ENCODE measurements around the gene USP33. TPM values are rescaled to one million over a fixed set of nuclear protein-coding genes. Genes with fewer than 3 reads are reported as not detected.
"Not testable (repeated sequence)": the region's sequence is repeated elsewhere in the genome, so short reads cannot be mapped to it uniquely, and the experiment has no call there.

USP33 gene
- 54.2 and 60.9 TPM in 2 replicates for total RNA-seq (2014; rRNA removed)
- 11.7 TPM for polyA plus RNA-seq (2012)

DNA sequence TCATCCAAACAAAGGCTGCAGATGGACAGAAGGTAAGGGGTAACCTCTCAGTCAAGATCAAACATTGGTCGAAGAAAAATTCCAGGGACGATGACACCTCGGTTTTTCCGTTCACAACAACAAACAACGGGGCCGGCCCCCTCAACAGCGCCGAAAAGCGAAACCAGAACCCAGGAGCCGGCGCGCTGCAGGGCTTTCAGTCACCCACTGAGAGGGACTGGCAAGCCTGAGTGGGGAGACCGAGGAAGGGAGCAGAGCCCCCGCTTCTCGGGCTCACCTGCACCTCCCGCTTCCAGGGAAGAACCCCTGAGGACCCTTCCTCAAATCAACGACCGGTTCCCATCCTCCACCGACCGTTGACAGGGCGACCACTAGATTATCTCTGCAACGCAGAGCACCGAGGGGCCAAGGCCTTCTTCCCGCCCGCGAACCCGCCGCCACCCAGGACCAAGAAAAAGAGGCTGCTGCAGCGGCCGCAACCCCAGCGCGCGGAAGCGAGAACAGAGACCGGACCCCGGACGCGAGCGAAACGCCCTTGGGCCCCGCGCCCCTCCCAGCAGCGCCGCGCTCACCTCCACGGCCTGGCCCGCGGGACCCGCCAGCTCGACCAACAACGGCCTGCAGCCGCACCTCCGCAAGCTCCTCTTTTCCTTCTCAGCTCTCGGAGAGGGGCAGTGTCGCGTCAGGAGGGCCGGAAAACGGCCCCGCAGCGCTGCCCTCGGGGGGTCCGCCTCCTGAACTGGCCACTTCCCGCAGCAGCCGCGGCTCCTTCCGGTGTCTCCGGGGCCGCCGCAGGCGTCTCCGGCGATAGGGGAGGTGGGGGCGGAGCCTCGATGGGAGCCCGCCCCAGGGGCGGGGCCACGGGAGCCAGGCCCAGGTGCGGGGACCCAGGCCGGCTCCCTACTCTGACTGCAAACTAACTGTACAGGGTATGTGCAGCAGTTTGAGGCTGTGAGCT lies at the start of gene USP33:
Gene USP33 (minus strand): TSS at position 782 of the 958 bp plus-strand sequence. CDS start 18,155 bp downstream, outside the sequence.
- DNase-seq (ENCODE audit: low read depth), result peak; percentile 74

- DNase-seq (ENCODE audit: low read depth), result no peak
These were observed 43.7 kb upstream of the USP33 start for GRCh38 chr1:77803371-77803770.

GRCh38 chr1:77802026-77802425 lies 42.4 kb upstream of the USP33 start:
- no peak for DNase-seq (ENCODE audit: low read depth)

- no peak for DNase-seq (ENCODE audit: low read depth)
These were observed 38.3 kb upstream of the USP33 start for GRCh38 chr1:77797991-77798390.

DNA sequence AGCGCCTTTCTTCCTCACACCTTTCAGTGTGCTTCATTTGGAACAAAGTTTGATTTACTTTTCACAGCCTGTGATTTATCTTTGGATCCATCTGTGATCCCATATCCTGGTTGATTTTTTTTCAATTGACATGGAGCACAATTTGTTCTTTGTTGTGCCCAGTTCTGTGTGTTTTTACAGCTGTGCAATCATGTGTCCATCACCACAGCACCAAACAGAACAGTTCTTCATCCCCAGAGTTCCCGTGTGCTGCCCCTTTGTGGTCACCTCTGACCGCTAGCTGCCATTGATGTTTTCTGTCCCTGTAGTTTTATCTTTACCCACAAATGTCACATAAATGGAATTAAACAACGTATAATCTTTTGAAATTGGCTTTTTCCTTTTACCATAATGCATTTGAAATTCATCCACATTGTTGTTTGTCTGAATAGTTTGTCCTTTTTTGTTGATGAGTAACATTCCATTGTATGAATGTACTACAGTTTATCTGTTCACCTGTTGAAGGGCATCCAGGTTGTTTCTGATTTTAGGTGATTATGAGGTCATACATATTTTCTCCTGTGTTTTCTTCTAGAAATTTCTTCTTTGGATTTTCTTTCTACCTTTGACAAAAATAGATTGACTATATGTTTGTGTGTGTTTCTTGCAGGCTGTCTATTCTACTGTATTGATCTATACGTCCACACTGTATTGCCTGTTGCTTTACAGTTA lies 37.2 kb upstream of the USP33 start:
- DNase-seq (ENCODE audit: low read depth), result peak; percentile 80

DNA sequence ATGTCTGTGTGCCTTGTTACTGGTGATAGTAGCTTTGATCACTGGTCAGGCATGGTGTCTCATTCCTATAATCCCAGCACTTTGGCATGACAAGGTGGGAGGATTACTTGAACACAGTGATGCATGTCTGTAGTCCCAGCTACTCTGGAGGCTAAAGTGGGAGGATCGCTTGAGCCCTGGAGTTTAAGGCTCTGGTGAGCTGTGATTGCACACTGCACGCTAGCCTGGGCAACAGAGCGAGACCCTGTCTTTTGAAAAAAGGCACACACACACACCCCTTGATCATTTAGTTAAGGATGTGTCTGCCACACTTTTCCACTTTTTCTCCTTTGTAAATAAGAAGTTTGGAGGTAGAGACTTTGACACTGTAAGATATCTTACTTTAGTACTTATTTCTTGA lies 34.9 kb upstream of the USP33 start:
- DNase-seq (ENCODE audit: low read depth), result no peak

DNA sequence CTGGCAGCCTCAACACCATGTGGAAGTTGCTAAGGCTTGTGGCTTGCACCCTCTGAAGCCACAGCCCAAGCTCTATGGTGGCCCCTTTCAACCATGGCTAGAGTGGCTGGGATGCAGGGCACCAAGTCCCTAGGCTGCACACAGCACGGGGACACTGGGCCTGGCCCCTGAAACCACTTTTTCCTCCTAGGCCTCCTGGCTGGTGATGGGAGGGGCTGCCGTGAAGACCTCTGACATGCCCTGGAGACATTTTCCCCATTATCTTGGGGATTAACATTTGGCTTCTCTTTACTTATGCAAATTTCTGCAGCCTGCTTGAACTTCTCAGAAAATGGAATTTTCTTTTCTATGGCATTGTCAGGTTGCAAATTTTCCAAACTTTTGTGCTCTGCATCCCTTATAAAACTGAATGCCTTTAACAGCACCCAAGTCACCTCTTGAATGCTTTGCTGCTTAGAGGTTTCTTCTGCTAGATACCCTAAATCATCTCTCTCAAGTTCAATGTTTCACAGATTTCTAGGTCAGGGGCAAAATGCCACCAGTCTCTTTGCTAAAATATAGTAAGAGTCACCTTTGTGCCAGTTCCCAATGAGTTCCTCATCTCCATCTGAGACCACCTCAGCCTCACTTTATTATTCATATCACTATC lies 26.6 kb upstream of the USP33 start:
- DNase-seq (ENCODE audit: low read depth), result not testable (repeated sequence)

- DNase-seq (ENCODE audit: low read depth), result no peak
These were observed 23.5 kb upstream of the USP33 start for GRCh38 chr1:77783141-77783540.

DNA sequence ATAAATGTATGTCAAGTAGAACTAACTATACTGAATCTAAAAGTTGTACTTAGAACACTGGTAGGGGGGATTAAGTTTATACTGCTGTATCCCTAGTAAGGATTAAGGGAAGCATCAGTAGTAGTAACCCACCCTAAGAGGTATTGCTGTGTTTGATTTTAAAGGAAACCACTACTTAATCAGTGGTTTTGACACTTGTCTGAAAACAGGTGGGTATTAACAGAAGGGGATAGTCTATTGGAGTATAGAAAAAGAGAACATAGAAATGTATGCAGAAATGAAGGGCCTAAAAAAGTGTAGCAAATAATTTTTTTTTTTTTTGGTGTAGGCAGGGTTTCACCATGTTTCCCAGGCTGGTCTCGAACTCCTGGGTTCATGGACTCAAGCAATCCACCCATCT lies 22.0 kb upstream of the USP33 start:
- no peak for DNase-seq (ENCODE audit: low read depth)

- peak; percentile 85 for DNase-seq (ENCODE audit: low read depth)
These were observed 20.1 kb upstream of the USP33 start, which contains the start of gene MIGA1 for GRCh38 chr1:77779529-77780281. TSS of gene MIGA1 (plus strand) at chr1:77779649. CDS start at chr1:77783253, 3,604 bp downstream.

DNA sequence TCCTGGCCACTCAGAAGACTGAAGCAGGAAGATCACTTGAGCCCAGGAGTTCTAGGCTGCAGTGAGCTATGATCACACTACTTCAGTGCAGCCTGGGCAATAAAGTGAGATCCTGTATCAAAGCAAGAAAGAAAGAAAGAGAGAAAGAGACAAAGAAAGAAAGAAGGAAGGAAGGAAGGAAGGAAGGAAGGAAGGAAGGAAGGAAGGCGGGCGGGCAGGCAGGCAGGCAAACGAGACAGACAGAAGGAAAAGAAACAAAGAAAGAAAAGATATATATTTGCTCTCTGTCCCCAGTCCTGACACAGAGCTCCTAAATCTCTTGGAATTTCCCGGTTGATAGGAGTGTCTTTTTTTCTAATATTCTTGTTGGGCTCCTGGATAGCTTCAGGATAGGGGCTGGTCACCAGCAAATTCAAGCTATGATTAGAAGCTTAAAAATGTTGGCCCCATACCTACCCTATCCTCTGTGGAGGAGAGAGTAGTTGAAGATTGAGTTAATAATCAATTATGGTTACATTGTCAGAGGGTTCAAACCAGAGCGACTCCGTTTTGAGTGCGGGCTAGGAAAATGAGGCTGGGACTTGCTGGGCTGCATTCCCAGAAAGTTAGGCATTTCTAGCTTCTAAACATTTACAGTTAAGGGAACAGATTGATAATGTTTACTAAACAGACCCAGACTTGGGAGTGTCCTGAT lies 16.5 kb upstream of the USP33 start:
- DNase-seq (ENCODE audit: low read depth), result no peak

GRCh38 chr1:77768006-77768405 lies 8.4 kb upstream of the USP33 start:
- no peak for DNase-seq (ENCODE audit: low read depth)

DNA sequence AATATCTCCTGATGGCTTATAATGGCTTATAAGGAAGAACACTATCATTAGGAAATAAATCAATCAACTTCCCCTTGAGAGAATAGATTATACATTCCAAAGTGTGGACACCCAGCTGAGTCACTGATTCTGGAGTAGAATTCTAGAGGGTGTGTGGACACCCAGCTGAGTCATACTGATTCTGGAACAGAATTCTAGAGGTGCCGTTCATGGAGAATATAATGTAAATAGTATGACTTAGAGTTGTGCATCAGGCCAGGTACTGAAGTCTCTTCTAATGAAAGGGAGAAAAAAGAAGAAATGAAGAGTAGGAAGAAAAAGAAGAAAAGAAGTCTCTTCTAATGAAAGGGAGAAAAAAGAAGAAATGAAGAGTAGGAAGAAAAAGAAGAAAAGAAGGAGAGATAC lies 2.4 kb upstream of the USP33 start:
- peak; percentile 62 for DNase-seq (ENCODE audit: low read depth)

- peak; percentile 33 for DNase-seq (ENCODE audit: low read depth)
These were observed 2.0 kb downstream of the USP33 start for GRCh38 chr1:77757603-77758002.

DNA sequence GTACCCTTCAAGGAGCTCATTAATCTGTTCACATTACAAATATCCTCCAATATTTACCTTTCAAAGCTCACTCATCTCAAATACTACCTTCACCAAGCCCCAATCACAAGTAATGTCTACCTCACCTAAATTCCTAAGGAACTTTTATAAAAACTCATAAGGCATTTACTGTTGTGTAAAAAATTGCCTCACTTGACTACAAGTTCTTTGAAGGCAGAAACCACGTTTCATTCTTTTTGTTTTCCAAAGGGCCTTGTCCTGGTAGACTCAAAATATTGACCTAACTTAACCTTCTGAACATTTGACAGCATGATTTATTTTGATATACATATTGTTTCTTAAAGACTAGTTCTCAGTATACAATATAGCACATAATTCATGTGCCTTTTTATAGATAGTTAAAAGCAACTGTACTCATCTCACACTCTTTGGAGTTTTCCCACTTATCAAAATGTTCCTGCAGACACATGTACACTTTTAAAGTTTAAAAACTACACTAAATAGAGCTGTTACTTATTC lies 2.5 kb downstream of the USP33 start:
- no peak for DNase-seq (ENCODE audit: low read depth)

GRCh38 chr1:77756052-77756754 lies 3.4 kb downstream of the USP33 start:
- DNase-seq (ENCODE audit: low read depth), result no peak

- not testable (repeated sequence) for DNase-seq (ENCODE audit: low read depth)
These were observed 10.2 kb downstream of the USP33 start for GRCh38 chr1:77749489-77749888.

GRCh38 chr1:77744576-77744975 lies 15.1 kb downstream of the USP33 start:
- DNase-seq (ENCODE audit: low read depth), result no peak

DNA sequence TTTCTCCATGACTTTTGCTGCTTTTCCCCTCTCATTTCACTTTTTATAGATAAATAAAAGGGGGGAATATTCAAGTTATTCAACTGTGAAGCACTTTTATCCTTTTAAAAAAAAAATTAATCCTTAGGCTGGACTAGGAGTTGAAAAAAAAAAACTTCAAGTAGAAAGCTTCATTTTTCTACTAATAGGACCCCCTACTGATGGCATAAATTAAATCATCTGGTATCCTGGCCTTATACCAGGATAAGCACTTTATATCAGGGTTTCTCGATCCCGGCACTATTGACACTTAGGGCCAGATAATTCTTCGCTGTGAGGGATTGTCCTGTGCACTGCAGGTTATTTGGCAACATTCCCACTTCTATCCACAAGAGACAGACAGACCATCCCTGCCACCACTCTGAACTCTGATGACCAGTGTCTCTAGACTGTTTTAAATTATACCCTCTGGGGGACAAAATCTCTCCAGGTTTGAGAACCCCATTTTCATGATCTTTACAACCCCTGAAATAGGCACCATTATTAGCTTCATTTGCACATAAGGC lies 17.6 kb downstream of the USP33 start:
- no peak for DNase-seq (ENCODE audit: low read depth)

Measured in LHCN-M2 (cell line).